GM23338 (cell line): Measurements from ENCODE around the gene ADGRB2.

Experiments used
- CREB1 ChIP-seq: fragments of 250-450 bp; sonication (Bioruptor Pico); IDR thresholded peaks from 2 replicates; pipeline ENCODE4 v1.5.0; 2020; ENCODE audit warnings: low read depth, mild to moderate bottlenecking, moderate library complexity
- EZH2 ChIP-seq: fragments of 200-600 bp; sonication (generic); IDR thresholded peaks from one replicate; pipeline ENCODE4 v1.8.0; 2017; ENCODE audit warnings: antibody characterized with exemption, mild to moderate bottlenecking, low read depth; ENCODE audit not compliant: unreplicated experiment
- EZH2phosphoT487 ChIP-seq: fragments of 200-600 bp; sonication (generic); IDR thresholded peaks from one replicate; pipeline ENCODE4 v1.8.1; 2018; ENCODE audit warnings: antibody characterized with exemption; ENCODE audit not compliant: unreplicated experiment
- JUNB ChIP-seq: IDR thresholded peaks from one replicate; pipeline ENCODE4 v1.6.1; 2016; ENCODE audit warnings: antibody characterized with exemption; ENCODE audit not compliant: unreplicated experiment
- NANOG ChIP-seq: IDR thresholded peaks from 2 replicates; pipeline ENCODE4 v1.6.1; 2016; ENCODE audit warnings: antibody characterized with exemption, borderline replicate concordance
- POLR2AphosphoS5 ChIP-seq: IDR thresholded peaks from 2 replicates; pipeline ENCODE4 v1.6.1; 2016; ENCODE audit warnings: antibody characterized with exemption, low read depth
- ZNF114 ChIP-seq: fragments of 250-450 bp; sonication (Bioruptor Pico); IDR thresholded peaks from 2 replicates; pipeline ENCODE4 v1.5.0; 2020; ENCODE audit warnings: mild to moderate bottlenecking, moderate library complexity
- ZNF331 ChIP-seq: fragments of 250-450 bp; sonication (Bioruptor Pico); IDR thresholded peaks from 2 replicates; pipeline ENCODE4 v1.5.0; 2020; ENCODE audit warnings: low read depth, mild to moderate bottlenecking, moderate library complexity
- TF ChIP-seq, protein P1 (sequence below), 2 experiments: fragments of 200-600 bp in 1 of 2; sonication (generic) in 1 of 2; conservative IDR thresholded peaks; 2 replicates each; pipeline versions ENCODE4 v1.5.1 to v1.6.1; 2016 to 2017; ENCODE audit warnings: antibody characterized with exemption in 2 of 2, low read depth in 2 of 2, mild to moderate bottlenecking in 2 of 2, moderate library complexity in 1 of 2
- TF ChIP-seq, protein P2 (sequence below): IDR thresholded peaks from one replicate; pipeline ENCODE4 v1.6.1; 2018; ENCODE audit warnings: antibody characterized with exemption; ENCODE audit not compliant: unreplicated experiment
- TF ChIP-seq, protein P3 (sequence below): fragments of 250-450 bp; sonication (Bioruptor Pico); IDR thresholded peaks from 2 replicates; pipeline ENCODE4 v1.5.0; 2020; ENCODE audit warnings: mild to moderate bottlenecking, moderate library complexity
- TF ChIP-seq, protein P4 (sequence below): IDR thresholded peaks from 2 replicates; pipeline ENCODE4 v1.6.1; 2016; ENCODE audit warnings: antibody characterized with exemption

DNA sequence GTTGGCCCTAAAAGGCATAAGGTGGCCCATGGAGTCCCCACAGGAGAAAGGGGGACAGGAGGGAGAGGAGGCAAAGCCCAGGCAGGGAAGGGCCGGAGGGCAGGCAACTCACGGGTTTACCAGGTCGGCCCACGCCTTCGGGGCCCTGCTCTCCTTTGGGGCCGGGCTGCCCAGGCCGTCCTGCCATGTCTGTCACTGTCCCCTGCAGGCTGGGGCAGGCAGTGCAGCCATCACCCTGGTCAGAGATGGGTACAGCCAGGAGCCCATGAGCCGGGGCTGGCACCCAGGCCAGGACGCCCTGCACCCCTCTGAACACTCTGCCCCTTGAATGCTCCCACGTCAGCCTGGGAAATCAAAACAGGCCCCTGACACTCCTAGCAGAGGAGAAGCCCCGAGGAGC lies 80.1 kb downstream of the ADGRB2 start:
- TF ChIP-seq, protein P1, sequence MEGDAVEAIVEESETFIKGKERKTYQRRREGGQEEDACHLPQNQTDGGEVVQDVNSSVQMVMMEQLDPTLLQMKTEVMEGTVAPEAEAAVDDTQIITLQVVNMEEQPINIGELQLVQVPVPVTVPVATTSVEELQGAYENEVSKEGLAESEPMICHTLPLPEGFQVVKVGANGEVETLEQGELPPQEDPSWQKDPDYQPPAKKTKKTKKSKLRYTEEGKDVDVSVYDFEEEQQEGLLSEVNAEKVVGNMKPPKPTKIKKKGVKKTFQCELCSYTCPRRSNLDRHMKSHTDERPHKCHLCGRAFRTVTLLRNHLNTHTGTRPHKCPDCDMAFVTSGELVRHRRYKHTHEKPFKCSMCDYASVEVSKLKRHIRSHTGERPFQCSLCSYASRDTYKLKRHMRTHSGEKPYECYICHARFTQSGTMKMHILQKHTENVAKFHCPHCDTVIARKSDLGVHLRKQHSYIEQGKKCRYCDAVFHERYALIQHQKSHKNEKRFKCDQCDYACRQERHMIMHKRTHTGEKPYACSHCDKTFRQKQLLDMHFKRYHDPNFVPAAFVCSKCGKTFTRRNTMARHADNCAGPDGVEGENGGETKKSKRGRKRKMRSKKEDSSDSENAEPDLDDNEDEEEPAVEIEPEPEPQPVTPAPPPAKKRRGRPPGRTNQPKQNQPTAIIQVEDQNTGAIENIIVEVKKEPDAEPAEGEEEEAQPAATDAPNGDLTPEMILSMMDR (conservative IDR thresholded peaks at IDR 0.05; ENCODE audit: low read depth in 2 of 2): peak; percentile 48 to 74
- TF ChIP-seq POLR2AphosphoS5 (no peak), EZH2phosphoT487 (no peak), NANOG (no peak), EZH2 (no peak), CREB1 (CRISPR knock-in tag) (no peak), JUNB (no peak), ZNF114 (no peak), ZNF331 (no peak)
- TF ChIP-seq, protein P2, sequence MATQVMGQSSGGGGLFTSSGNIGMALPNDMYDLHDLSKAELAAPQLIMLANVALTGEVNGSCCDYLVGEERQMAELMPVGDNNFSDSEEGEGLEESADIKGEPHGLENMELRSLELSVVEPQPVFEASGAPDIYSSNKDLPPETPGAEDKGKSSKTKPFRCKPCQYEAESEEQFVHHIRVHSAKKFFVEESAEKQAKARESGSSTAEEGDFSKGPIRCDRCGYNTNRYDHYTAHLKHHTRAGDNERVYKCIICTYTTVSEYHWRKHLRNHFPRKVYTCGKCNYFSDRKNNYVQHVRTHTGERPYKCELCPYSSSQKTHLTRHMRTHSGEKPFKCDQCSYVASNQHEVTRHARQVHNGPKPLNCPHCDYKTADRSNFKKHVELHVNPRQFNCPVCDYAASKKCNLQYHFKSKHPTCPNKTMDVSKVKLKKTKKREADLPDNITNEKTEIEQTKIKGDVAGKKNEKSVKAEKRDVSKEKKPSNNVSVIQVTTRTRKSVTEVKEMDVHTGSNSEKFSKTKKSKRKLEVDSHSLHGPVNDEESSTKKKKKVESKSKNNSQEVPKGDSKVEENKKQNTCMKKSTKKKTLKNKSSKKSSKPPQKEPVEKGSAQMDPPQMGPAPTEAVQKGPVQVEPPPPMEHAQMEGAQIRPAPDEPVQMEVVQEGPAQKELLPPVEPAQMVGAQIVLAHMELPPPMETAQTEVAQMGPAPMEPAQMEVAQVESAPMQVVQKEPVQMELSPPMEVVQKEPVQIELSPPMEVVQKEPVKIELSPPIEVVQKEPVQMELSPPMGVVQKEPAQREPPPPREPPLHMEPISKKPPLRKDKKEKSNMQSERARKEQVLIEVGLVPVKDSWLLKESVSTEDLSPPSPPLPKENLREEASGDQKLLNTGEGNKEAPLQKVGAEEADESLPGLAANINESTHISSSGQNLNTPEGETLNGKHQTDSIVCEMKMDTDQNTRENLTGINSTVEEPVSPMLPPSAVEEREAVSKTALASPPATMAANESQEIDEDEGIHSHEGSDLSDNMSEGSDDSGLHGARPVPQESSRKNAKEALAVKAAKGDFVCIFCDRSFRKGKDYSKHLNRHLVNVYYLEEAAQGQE: no peak
- TF ChIP-seq, protein P3, sequence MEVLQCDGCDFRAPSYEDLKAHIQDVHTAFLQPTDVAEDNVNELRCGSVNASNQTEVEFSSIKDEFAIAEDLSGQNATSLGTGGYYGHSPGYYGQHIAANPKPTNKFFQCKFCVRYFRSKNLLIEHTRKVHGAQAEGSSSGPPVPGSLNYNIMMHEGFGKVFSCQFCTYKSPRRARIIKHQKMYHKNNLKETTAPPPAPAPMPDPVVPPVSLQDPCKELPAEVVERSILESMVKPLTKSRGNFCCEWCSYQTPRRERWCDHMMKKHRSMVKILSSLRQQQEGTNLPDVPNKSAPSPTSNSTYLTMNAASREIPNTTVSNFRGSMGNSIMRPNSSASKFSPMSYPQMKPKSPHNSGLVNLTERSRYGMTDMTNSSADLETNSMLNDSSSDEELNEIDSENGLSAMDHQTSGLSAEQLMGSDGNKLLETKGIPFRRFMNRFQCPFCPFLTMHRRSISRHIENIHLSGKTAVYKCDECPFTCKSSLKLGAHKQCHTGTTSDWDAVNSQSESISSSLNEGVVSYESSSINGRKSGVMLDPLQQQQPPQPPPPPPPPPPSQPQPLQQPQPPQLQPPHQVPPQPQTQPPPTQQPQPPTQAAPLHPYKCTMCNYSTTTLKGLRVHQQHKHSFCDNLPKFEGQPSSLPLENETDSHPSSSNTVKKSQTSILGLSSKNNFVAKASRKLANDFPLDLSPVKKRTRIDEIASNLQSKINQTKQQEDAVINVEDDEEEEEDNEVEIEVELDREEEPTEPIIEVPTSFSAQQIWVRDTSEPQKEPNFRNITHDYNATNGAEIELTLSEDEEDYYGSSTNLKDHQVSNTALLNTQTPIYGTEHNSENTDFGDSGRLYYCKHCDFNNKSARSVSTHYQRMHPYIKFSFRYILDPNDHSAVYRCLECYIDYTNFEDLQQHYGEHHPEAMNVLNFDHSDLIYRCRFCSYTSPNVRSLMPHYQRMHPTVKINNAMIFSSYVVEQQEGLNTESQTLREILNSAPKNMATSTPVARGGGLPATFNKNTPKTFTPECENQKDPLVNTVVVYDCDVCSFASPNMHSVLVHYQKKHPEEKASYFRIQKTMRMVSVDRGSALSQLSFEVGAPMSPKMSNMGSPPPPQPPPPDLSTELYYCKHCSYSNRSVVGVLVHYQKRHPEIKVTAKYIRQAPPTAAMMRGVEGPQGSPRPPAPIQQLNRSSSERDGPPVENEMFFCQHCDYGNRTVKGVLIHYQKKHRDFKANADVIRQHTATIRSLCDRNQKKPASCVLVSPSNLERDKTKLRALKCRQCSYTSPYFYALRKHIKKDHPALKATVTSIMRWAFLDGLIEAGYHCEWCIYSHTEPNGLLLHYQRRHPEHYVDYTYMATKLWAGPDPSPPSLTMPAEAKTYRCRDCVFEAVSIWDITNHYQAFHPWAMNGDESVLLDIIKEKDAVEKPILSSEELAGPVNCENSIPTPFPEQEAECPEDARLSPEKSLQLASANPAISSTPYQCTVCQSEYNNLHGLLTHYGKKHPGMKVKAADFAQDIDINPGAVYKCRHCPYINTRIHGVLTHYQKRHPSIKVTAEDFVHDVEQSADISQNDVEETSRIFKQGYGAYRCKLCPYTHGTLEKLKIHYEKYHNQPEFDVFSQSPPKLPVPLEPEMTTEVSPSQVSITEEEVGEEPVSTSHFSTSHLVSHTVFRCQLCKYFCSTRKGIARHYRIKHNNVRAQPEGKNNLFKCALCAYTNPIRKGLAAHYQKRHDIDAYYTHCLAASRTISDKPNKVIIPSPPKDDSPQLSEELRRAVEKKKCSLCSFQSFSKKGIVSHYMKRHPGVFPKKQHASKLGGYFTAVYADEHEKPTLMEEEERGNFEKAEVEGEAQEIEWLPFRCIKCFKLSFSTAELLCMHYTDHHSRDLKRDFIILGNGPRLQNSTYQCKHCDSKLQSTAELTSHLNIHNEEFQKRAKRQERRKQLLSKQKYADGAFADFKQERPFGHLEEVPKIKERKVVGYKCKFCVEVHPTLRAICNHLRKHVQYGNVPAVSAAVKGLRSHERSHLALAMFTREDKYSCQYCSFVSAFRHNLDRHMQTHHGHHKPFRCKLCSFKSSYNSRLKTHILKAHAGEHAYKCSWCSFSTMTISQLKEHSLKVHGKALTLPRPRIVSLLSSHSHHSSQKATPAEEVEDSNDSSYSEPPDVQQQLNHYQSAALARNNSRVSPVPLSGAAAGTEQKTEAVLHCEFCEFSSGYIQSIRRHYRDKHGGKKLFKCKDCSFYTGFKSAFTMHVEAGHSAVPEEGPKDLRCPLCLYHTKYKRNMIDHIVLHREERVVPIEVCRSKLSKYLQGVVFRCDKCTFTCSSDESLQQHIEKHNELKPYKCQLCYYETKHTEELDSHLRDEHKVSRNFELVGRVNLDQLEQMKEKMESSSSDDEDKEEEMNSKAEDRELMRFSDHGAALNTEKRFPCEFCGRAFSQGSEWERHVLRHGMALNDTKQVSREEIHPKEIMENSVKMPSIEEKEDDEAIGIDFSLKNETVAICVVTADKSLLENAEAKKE: no peak
- TF ChIP-seq, protein P4, sequence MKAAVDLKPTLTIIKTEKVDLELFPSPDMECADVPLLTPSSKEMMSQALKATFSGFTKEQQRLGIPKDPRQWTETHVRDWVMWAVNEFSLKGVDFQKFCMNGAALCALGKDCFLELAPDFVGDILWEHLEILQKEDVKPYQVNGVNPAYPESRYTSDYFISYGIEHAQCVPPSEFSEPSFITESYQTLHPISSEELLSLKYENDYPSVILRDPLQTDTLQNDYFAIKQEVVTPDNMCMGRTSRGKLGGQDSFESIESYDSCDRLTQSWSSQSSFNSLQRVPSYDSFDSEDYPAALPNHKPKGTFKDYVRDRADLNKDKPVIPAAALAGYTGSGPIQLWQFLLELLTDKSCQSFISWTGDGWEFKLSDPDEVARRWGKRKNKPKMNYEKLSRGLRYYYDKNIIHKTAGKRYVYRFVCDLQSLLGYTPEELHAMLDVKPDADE: no peak
